HFF-Myc (cell line): ENCODE measurements around the gene SLIT3.

Source experiments
- DNase-seq: peaks from one replicate; pipeline ENCODE4 v3.0.0-alpha.2; 2011; ENCODE audit warnings: low read depth; ENCODE audit errors: extremely low read depth
- H3K4me3 ChIP-seq: replicated peaks from 2 replicates; pipeline ENCODE4 v1.5.1; 2011; ENCODE audit warnings: low read depth, mild to moderate bottlenecking, control low read depth, low read length
- CTCF ChIP-seq: IDR thresholded peaks from 2 replicates; pipeline ENCODE4 v1.5.1; 2012; ENCODE audit warnings: mild to moderate bottlenecking, low read depth, low read length, control low read depth; ENCODE audit errors: missing control alignments

Gene SLIT3

DNA sequence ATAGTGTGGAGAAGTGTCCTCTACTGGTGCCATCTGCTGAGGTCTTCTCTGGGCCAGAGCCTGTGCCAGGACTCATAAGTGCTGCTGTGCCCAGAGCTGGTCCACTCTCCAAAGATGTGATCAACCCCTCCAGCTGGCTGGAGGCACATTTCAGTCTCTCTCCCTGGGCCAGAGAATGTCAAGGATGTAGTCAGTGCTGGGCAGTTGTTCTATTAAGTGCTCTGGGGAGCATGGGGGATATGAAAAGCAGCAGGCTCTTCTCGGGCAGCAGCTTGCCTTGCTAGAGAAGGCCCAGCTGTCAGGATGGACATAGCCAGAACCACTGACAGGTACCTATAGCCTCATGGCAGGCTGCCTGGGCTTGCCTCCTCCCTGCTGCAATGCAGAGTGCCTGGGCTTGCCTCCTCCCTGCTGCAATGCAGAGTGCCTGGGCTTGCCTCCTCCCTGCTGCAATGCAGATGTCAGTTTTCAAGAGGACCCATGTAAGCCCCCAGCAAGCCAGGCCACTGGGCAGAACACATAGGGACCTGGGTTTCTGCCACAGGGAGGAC, 564.6 kb downstream of the SLIT3 start:
- TF ChIP-seq CTCF, result no peak
- no peak for DNase-seq
- no peak overlapping the region for H3K4me3 ChIP-seq

- no peak overlapping the region for H3K4me3 ChIP-seq
- DNase-seq, result no peak
- no peak for TF ChIP-seq CTCF
Observed at GRCh38 chr5:168734620-168735300, 566.2 kb downstream of the SLIT3 start.

DNA sequence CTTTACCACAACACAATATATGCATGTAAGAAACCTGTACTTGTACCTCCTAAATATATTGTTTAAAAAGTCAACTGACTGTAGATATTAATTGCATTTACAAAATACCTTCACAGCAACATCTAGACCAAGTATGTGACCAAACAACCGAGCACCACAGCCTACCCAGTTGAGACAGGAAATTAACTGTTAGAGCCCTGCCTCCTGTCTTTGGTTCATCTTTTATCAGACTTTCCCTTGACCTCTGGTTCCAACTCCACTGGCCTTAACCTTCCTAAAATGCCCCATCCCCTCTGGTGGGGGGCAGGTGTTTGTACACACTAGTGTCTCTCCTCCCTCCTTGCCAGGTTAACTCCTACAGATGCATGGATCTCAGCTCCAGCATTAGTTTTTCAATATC, 566.8 kb downstream of the SLIT3 start:
- no peak for DNase-seq
- H3K4me3 ChIP-seq, result no peak overlapping the region
- TF ChIP-seq CTCF, result no peak

DNA sequence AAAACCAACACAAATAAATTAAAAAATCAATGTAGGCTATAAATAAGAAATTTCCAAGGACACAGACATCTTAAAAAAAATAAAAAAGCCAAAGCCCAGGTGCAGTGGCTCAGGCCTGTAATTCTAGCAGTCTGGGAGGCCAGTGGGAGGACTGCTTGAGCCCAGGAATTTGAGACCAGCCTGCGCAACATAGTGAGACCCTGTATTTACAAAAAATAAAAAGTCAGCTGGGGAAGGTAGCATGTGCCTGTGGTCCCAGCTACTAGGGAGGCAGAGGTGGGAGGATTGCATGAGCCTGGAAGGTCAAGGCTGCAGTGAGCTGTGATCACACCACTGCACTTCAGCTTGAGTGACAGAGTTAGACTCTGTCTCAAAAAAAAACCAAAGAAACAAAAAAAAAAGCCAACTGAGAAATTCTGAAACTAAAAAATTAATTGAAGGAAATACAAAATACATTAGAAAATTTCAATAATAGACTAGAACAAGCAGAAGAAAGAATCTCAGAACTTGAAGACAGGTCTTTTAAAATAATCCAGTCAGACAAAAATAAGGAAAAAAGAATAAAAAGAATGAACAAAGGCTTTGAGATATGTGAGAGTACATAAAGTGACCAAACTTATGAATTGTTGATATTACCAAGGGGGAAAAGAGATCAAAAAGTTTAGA, 572.3 kb downstream of the SLIT3 start:
- TF ChIP-seq CTCF, result no peak
- DNase-seq, result no peak
- H3K4me3 ChIP-seq, result no peak overlapping the region

DNA sequence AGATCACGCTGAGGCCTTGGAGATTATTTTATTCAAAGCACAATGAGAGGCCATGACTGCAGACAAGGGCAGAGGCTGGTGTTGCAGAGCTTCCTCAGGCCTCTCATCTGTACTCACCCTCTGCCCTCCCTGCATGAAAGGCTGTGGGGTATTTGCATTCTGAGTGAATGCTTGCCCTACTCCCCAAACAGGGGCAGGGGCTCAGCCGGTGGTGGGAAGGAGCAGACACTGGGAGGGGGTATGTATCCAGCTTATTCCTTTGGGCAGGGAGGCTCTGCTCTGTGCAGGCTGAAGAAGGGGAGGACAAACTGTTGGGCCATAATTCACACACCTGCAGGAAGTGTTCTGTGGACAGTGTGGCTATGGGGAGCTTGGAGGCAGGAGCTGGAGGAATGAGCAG, 573.4 kb downstream of the SLIT3 start:
- H3K4me3 ChIP-seq, result no peak overlapping the region
- no peak for DNase-seq
- no peak for TF ChIP-seq CTCF

DNA sequence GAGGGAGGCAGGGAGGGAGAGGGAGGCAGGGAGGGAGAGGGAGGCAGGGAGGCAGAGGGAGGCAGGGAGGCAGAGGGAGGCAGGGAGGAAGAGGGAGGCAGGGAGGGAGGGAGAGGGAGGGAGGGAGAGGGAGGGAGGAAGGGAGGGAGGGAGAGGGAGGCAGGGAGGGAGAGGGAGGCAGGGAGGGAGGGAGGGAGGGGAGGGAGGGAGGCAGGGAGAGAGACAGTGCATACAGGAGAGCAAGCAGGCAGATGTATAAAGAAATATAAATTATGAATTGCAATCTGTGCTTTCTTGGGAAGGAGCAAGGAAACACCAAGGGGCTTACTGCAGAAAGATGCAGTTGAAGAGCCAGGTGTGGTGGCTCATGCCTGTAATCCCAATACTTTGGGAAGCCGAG, 574.6 kb downstream of the SLIT3 start:
- no peak for TF ChIP-seq CTCF
- H3K4me3 ChIP-seq, result no peak overlapping the region
- no peak for DNase-seq
